ENCODE measurements around the gene CABCOCO1. TPM values are rescaled to one million over a fixed set of nuclear protein-coding genes. Genes with fewer than 3 reads are reported as not detected.

CABCOCO1 gene
- total RNA-seq, 4 donors from 2014 or later: 0.45 to 0.54 TPM; not detected in 2

DNA sequence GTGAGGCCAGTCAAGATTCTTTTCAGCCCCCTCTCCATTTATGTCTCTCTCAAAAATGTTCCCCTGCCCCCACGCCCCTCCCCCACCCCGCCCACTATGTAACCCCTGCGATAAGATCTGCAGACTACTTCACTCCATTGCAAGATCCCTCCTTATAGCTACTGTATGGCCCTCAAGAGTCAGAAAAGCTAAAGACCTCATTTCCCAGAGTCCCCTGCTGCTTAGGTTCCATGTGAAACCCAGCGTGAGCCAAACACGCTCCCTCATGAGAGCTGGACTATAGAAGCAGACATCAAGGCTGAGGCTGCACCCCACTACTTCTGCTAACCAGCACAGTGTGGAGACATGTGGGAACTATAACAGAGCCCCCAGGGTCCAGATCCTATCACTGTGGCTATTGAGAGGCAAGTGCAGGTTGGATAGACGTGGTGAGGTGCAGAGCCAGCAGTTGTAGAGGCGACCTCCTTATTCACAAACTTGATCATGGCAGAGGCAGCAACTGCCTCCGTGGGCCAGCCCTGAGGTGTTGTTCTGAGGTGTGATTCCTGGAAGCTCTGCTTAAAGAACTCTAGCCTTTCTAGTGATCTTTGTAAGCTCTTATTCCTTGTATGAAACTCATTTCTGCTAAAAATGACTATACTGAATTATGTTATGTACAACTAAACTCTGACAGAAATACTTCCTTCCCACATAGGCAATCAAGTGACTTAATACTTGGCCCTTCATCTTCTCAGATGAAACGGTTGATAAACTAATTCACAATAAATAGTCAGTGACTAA lies 121.8 kb downstream of the CABCOCO1 start:
- DNase-seq: no peak
- H3K4me3 ChIP-seq (replicated peaks in 1 of 3): no peak overlapping the region
- no peaks in the 10 kb centered on the region for H3K9me3 ChIP-seq
- no peaks in the 10 kb centered on the region for H3K27me3 ChIP-seq
- no peaks in the 10 kb centered on the region for H3K36me3 ChIP-seq
- intact Hi-C loops (cut with DNase I): no loop called here
- H3K4me1 ChIP-seq: peaks cover 7 to 24% of the 10 kb centered on the region in 2 donors
- no peak overlapping the region for H3K27ac ChIP-seq
- TF ChIP-seq, protein P1, sequence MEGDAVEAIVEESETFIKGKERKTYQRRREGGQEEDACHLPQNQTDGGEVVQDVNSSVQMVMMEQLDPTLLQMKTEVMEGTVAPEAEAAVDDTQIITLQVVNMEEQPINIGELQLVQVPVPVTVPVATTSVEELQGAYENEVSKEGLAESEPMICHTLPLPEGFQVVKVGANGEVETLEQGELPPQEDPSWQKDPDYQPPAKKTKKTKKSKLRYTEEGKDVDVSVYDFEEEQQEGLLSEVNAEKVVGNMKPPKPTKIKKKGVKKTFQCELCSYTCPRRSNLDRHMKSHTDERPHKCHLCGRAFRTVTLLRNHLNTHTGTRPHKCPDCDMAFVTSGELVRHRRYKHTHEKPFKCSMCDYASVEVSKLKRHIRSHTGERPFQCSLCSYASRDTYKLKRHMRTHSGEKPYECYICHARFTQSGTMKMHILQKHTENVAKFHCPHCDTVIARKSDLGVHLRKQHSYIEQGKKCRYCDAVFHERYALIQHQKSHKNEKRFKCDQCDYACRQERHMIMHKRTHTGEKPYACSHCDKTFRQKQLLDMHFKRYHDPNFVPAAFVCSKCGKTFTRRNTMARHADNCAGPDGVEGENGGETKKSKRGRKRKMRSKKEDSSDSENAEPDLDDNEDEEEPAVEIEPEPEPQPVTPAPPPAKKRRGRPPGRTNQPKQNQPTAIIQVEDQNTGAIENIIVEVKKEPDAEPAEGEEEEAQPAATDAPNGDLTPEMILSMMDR (IDR thresholded peaks at IDR 0.05): no peak
- TF ChIP-seq POLR2A (IDR thresholded peaks at IDR 0.05): no peak
- WGBS, 2 donors: 85 to 87% methylated on average over 9 of the region's 9 CpGs

GRCh38 chr10:61785473-61786105 lies 122.9 kb downstream of the CABCOCO1 start:
- intact Hi-C loops (cut with DNase I): no loop called here
- H3K4me3 ChIP-seq (replicated peaks in 1 of 3): no peak overlapping the region
- 88 to 92% methylated on average over 3 of the region's 3 CpGs for WGBS, 2 donors
- peaks cover 7 to 21% of the 10 kb centered on the region in 2 donors for H3K4me1 ChIP-seq
- no peaks in the 10 kb centered on the region for H3K36me3 ChIP-seq
- H3K27me3 ChIP-seq: no peaks in the 10 kb centered on the region
- no peak overlapping the region for H3K27ac ChIP-seq
- TF ChIP-seq, protein P1 (IDR thresholded peaks at IDR 0.05): no peak
- no peak for TF ChIP-seq POLR2A (IDR thresholded peaks at IDR 0.05)
- H3K9me3 ChIP-seq: no peaks in the 10 kb centered on the region
- no peak for DNase-seq

DNA sequence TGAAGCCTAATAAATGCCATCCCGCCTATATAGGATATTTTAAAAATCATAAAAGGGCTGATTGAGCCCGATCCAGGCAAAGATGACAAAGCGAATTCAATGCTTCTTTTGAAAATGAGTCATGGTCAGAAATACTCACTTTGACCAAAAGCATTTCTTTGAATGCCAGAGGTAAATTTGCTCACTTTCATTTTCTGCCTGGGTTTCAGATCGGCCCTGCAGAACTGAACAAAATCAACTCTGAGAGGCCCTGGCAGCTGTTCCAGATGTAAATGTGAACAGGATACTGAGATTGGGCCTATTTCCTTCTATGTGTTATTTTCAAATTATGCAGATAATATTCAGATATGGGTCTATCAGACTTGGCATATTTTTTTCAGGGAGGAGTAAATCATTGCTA lies 124.0 kb downstream of the CABCOCO1 start:
- no peaks in the 10 kb centered on the region for H3K9me3 ChIP-seq
- peaks cover 7 to 21% of the 10 kb centered on the region in 2 donors for H3K4me1 ChIP-seq
- H3K27ac ChIP-seq: peak overlapping the region in 2 of 3 donors; percentile 47 to 69
- WGBS, 2 donors: 23 to 37% methylated on average over 4 of the region's 4 CpGs
- DNase-seq: peak; percentile 20 to 51
- H3K27me3 ChIP-seq: no peaks in the 10 kb centered on the region
- intact Hi-C loops (cut with DNase I): no loop called here
- H3K36me3 ChIP-seq: no peaks in the 10 kb centered on the region
- TF ChIP-seq, protein P1 (IDR thresholded peaks at IDR 0.05): no peak
- TF ChIP-seq POLR2A (IDR thresholded peaks at IDR 0.05): no peak
- no peak overlapping the region for H3K4me3 ChIP-seq (replicated peaks in 1 of 3)

- 41 to 48% methylated on average over 3 of the region's 3 CpGs for WGBS, 2 donors
- intact Hi-C loops (cut with DNase I): no loop called here
- TF ChIP-seq, protein P1 (IDR thresholded peaks at IDR 0.05): no peak
- no peak for TF ChIP-seq POLR2A (IDR thresholded peaks at IDR 0.05)
These were observed 124.4 kb downstream of the CABCOCO1 start for GRCh38 chr10:61787170-61787569.

GRCh38 chr10:61789031-61789430 lies 126.3 kb downstream of the CABCOCO1 start:
- Histone ChIP-seq H3K4me1 (peaks cover 20 to 30% of the 10 kb centered on the region in 2 donors), H3K4me3 (replicated peaks in 1 of 3) (no peak overlapping the region), H3K9me3 (no peaks in the 10 kb centered on the region), H3K27me3 (no peaks in the 10 kb centered on the region), H3K36me3 (no peaks in the 10 kb centered on the region), H3K27ac (no peak overlapping the region)
- intact Hi-C loops (cut with DNase I): no loop called here
- DNase-seq: no peak
- 85 to 89% methylated on average over 1 of the region's 1 CpG for WGBS, 2 donors
- TF ChIP-seq POLR2A (IDR thresholded peaks at IDR 0.05): no peak
- TF ChIP-seq, protein P1 (IDR thresholded peaks at IDR 0.05): no peak

More at GRCh38 chr10:61787170-61787569, 124.4 kb downstream of the CABCOCO1 start:
- Histone ChIP-seq H3K36me3 (no peaks in the 10 kb centered on the region), H3K9me3 (no peaks in the 10 kb centered on the region), H3K4me3 (replicated peaks in 1 of 3) (no peak overlapping the region), H3K27me3 (no peaks in the 10 kb centered on the region), H3K27ac (peak overlapping the region in 2 of 3 donors; percentile 47 to 69), H3K4me1 (peaks cover 7 to 21% of the 10 kb centered on the region in 2 donors)
- no peak for DNase-seq

All from thyroid gland (tissue), 4 donors.